Activated T-cell treated with anti-CD3 and anti-CD28 coated beads, Interleukin-2, amount 50 U/mL, for 48 hours (primary cell): ENCODE measurements around the gene EVX1.

Experiments used
- DNase-seq, 2 experiments: peaks; one replicate each; pipeline ENCODE4 v3.0.0-alpha.2; 2020

The EVX1 gene

DNA sequence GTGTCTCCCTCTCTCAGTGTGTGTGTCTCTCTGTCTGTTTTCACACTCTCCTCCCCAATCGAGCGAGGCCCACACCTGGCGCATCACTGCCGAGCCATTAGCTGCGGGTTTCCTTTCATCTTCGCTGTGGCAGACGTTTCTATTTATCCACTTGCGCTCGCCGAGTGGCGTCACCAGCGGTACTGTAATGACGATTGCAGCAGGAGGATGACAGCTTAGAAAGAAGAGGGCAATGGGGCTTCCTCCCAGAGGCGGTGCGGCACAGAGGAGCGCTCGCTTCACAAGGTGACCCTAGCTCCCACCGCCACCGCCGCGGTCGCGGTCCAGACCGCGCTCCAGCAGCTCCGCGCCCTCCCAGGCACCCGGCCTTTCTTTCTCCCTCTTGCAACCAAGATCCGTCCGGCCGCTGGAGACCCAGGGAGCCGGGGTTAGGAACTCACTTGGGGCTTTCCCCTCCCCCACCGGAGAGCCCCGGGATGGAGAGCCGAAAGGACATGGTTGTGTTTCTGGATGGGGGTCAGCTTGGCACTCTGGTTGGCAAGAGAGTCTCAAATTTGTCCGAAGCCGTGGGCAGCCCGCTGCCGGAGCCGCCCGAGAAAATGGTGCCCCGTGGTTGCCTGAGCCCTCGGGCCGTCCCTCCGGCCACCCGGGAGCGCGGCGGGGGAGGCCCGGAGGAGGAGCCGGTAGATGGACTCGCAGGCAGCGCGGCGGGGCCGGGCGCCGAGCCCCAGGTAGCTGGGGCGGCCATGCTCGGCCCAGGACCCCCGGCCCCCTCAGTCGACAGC lies at the start of gene EVX1:
Gene EVX1, plus strand, starts transcription at position 248 of the 785 bp plus-strand sequence. Its CDS starts 229 bp downstream, at position 477.
- peak in 1 of 2 experiments; percentile 63 for DNase-seq

DNA sequence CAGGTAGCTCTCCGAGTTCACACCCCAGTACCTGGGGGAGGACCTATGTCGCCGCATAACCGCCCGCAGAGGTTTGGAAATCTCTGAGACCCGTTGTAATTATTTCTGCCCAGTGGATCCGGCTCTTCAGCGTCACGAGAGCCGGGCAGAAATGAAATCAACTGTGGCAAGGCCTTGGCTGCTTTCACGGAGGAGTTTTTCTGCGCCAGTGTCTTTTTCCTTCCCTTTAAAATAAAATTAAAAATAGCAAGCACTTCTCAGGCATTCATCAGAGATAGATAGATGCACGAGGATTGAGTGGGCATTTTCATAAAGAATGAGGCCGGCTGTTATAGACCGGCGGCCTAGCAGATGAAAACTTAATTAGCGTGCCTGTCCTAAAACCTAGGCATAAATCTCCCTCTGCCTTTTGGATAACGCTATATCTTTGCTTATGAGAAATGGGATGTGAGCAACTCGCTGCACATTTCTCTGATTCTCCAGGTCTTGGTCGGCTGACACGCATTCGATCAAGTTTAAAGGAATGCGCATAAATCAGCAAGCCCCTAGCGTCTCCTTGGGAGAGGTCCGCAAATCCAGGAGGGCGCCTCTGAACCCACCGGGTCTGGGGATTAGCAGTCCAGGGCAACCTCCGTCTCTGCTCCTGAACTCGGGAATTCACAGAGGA lies 49.1 kb upstream of the EVX1 start:
- peak; percentile 23 to 27 for DNase-seq

DNA sequence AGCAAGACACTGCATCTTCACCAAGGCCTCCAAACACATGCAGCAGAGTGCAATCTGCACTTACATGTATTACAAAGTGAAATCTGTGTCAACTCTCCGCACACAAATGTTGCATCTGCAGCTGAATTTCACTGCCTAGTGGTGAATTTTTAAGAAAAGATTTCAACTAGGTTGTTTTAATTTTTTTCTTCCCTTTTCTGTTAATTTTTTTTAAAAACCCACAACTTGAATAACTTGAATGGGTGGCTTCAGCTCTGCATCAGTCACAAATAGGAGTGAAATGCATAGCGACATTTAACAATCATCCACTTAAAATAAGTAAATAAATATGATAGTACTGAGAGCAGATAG lies 48.6 kb upstream of the EVX1 start:
- no peak for DNase-seq

DNA sequence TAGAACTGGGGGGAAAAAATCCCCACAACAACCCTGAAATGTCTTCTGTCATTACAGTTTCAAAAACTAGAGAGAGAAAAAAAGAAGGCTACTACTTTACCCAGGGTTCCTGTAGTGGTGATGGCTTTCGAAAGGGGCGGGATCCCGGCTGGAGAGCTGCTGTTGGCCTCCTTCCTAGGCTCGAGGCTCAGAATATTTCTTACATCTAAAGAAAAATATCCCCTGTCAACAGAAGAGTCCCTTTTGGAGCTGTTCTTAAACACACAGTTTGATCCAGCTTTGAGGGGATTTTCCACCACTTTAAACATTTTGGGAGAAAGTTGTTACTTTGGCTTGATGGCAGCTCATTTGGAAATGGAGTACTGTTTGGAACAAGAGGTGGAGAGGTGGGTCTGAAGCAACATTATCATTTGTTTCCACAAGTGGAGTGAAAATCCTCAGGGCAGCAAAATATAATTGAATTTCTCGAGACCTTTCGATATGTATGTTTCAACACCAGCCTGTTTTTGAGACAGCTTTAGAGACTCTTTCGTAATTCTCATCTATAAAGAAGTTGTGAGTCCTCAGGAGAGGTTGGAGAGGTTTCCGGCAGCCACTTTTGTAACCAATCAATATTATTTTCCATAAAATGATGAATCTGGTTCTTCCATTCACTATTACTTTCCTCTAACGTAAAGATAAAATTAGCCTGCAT lies 47.8 kb upstream of the EVX1 start:
- DNase-seq: no peak

DNA sequence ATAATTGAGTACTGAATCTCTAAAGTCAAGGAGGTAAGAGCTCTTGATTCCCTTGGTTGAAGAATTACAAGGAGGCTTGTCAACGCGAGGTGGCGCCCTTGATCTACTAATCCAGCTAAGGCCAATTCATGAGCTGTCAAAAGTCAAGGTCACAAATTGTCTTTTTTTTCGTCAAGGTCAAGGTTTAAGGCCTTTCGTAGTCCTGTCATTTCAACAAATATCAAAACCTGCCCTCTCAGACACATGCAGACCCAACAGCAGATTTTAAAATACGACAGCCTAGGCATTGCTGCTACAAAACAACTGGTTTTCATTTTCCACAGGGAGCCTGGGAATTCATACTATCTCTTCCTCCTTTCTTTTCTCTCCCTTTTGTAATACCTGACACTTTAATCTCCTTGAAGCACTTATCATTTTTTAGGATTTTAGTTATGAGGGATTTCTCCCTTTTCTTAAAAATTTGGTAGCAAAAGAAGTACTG lies 46.3 kb upstream of the EVX1 start:
- DNase-seq: peak; percentile 89 to 91

DNA sequence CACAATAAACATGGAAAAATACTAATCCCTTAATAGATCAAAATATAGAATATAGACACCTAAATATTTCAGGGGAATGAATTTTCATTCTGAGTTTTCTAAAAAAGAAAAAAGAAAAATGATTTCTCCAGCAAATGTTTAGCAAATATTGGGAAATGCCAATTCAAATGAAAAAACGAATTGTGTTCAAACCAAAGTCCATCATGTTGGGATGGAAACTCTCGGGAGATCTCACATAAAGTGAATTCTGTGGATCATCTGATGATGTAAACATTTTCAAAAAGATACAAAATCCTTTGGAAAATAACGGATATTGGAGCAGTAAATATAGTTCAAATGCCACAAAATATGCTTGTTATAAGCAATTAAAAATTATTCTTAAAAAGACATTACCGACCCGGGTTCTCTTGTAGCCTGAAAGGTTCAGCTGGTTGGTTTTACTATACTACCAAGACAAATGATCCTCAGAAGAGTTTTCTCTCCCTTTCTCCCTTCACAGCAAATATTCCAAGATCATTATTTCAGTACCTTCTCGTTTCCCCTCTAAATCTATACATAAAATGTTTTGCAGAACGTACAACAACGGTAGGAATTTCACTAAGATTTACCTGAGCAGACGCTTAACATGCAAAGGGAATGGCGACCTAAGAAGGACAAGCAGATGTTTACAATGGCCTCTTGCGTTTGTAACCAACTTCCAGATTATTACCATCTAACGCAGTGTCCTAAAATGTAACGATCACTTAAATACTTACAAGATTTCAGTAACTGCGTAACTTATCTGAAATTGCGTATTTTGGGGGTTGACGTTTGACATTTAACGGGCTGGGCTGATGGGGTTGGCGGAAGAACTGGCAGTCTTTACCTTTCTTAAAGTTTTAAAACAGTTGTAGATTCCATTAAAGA lies 45.2 kb upstream of the EVX1 start:
- peak in 1 of 2 experiments; percentile 16 for DNase-seq

DNA sequence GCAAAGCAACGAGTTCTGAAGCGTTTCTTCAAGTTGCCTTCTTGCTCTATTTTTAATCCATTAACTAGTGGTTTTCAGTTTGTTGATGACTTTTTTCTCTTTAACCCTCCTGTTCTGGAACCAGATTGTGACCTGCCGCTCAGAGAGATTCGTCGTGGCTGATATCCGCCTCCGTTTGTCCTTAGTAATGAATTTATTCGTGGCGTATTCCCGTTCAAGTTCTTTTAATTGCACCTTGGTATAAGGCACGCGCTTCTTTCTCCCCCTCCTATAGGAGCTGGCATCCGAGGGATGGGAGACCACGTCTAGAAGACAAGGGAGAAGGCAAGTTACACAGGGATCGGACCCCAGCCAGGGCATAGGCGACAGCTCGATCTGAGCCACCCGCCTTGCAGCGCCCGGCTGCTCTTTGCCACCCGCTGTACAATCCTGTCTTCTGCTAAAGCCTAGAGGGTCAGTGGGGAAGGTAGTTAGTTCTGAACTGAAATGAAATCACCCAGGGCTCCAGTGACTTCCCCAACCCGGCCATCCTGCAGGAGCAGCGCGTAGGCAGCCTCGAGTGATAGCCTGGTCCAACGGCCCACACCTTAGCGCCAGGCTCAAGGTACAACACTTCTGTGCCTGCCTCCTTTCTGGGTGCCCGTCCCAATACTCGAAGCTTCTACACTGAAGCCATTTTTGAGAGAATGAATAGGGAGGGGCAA lies 44.3 kb upstream of the EVX1 start:
- DNase-seq: peak; percentile 32 to 37

DNA sequence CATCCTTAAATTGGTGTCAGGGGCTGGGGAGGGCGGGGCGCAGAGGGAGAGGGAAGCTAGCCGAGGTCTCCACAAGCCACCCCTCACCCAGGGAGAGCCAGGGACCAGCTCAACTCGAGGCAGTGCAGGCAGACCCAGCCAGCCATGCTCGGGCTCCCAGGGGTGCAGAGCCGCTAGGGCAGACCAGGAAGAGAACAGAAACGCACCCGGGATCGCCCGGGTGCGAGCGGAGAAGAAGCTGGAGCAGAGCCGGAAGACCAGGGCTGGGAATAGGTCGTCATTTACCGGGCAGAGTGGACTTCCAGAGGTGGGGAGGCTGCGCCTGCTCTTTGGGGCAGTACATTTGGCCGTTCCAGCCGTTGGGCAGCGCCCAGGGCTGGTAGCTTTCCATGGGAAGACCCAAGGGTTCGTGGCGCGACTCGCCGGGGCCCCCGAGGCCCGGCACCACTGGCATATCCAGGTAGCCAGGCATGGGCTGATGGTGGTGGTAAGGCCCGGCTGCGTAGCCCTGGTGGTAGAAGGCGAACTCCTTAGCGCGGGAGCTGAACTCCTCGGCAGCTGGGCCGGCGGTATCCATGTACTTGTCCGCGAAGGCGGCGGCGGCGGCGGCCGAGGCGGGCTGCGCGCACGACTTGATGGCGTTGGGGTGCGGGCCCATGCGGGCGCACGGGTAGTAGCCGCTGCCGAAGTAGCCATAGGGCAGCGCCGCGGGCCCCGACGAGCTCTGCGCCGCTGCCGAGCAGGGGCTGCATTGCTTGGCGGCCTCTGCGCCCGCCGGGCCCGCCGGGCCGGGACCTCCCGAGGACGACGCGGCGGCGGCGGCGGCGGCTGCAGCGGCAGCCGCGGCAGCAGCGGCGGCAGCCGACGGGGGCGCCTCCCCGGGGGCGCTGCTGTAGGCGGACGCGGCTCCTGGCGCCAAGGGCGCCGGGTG lies 43.5 kb upstream of the EVX1 start:
- peak; percentile 40 to 42 for DNase-seq

DNA sequence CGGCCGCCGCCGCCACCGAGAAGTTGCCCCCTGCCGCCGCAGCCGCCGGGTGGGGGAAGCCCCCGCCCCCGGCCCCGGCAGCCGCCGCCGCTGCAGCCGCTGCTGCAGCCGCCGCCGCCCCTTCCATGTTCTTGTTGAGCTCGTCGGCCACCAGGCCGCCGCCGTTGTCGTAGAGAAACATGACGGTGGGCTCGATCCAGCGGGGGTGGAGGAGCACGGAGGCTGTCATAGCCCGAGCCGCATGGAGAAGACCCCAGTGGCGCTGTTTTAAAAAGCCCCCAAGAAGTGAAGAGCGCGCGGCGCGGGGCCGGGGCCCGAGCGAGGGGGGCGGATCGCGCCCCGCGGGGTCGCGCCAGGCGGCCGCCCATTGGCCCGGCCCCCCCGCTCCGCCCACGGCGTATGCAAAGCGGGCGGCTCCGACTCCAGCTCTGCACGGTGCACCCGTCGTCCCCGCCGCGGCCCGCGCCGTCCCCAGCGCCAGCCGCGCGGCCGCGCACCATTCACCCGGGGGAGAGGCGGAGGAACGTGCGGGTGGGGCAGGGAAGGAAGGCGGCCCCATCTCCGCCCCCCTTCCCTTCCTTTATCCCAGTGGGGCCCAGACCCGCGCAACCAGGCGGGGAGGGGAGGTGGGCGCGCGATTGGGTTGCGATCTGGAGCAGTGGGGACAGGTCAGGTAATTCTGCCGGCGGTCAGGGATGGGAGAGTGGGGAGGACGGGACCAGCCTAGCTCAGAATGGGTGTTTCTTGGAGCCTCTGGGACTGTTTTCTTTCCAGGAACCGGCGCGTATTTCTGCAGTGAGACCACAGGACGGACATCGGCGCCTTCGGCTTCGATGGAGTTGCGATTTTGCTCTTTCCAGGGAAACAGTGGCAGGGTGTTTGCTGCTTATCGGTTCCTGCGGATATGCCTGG lies 42.5 kb upstream of the EVX1 start, which contains the start of gene HOXA13:
Gene HOXA13, minus strand, starts transcription at position 243 of the 912 bp plus-strand sequence. Its CDS starts 14 bp downstream, at position 229.
- peak; percentile 26 to 42 for DNase-seq

DNA sequence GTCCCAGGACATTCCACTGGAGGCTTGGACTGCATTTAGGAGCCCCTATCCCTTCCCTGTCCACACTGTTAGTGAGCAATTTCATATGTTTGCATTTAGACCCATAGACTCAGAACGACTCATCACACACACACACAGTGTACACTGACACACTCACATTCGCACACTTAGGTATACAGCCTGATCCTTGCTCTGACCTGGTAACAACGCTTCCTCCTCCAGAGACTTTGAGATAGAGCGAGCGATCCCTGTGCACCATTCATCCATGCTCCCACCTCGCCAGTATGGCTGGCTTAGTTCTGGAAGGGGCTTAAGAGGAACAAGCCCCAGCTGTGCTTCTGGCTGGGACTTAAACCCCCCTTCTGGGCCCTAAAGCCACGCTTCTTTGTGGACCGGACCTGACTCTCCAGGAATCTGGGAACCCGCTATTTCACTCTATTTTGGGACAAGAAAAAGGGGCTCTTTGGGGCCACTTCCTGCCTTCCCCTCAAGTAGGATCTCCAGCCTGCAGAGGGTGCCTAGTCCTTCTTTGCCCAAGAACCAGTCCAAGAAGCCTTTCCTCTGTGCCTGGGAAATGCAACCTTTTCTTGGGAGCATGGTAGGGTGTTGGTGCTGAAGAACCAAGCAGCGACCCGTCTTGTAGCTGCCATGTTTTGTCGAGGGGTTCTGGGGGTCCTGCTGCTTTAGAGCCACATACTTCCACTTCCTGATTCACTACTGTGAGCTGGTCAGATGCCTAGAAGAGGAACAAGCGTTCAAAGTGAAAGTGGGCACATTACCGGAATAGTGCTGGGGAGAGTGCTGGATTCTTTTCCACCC lies 41.6 kb upstream of the EVX1 start:
- peak; percentile 24 to 33 for DNase-seq

DNA sequence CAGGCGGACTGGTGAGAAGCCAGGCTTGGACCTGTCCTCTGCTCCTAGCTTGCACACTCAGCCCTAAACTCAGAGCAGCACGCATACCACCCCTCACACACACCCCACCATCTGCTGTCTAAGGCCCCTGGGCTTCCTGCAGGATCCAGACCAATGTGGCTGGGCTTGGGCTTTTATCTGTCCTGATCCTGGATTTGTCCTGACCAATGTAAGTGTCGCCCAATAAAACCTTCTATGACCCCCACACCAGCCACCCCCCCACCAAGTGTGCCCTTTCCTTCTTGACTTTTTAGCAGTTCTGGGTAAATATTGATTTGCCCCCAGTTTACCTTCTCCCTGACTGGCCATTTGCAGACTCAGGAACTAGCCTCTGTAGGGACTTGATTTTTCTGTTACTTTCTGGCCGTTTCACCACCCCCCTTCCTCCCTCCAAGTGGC lies 41.0 kb upstream of the EVX1 start:
- DNase-seq: no peak

DNA sequence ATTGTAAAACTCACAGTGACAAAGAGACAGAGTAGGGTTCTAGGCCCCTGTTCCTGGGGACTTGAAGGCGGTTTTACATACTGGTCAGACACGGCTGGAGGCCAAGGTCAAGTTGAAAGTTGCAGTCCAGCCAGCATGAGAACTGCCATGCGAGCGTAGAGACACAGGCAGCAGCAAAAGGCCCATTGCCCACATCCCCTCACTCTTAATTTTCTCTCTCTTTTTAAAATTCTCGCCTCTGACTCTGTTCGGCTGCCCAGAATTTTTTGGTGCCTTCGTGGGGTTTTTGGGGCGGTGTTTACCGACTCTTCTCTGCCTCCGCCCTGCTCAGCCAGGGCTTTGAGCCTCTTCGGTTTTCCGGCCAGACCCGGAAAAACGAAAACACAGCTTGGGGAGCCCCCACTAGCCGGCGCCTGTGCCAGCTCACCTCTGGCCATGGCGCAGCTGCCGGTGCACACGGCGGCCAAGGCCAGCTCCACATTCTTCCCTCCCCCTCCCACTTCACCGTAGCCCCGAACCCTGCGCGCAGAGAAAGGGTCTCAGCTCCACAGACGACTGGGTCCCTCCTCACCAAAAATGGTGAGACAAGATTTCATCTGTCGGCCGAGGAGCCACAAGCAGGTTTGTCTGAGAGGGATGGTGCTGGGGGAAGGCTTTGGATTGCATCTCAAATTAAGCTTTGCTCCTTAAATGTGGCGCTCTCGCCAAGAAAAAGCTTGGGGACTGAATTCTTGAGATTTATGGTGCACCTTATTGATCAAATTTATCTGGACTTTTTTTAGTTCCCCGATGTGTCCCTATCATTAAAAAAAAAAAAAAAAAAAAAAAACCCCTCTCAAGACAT lies 40.4 kb upstream of the EVX1 start:
- DNase-seq: peak in 1 of 2 experiments; percentile 19

DNA sequence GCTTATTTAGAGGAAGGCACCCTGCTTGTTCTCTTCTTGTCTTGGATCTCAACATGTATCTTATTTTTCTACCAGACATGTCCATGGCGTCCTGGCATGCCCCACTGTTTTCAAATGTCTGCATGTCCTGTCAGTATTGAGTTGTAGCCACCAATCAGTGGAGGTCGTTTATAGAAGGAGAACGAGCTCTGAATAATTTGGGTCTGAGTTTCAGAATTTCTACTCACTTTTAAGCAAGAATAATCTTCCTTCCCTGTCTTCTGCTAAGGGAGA lies 39.8 kb upstream of the EVX1 start:
- DNase-seq: no peak

DNA sequence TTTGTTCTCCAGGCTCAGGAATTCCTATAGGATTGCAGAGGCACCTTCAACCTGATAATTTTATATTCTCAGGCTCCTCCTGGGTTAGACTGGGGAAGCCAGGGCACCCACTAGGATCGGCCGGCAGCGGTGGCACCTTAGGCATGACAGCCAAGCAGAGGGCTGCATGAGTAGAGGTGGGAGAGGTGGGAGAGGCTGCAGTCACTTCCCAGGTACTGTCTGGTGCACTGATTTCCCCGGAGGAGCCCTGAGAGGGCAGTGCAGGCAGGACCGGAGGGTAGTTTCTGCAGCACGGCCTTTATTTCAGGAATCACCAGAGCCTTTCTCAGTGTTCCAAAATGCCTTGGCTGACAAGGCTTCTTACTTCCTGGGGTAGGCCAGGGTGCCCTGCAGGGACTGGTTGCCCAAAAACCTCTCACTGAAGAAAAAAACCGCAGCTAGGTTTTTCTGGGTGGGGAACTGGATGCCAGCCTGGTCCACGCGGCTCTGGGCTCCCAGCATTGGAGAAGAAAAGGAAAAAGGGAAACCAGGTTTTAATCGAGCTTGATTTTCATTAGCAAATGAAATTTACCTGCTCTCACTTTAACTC lies 39.1 kb upstream of the EVX1 start:
- DNase-seq: peak in 1 of 2 experiments; percentile 15

DNA sequence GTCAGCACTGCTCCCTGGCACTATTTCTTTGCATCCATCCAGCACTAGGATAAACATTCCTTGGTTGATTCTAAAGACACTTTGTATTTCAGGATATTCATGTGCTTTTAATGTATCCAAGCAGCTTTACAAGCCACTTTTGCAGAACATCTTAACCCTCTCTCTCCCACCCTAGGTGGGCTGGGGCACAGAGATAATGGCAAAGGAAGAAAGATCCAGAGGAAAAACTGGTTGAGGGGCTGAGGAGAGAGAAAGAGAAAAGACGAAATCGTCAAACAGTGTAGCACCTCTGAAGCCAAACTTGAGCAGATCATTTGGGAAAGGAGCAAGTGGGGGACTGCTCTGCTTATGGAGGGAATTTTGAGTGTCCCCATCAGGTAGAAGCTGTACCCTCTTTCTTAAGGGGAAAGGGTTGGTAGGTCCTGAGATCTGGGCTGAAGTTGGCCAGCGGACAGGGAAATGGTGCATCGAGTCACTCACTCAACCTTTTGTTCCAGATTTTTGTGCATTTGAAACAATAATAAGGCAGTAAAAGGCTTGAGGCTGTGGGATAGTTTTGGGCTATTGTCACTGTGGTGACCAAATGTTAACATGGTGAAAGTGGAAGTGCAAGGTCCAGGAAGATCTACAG lies 38.5 kb upstream of the EVX1 start:
- DNase-seq: peak in 1 of 2 experiments; percentile 11

DNA sequence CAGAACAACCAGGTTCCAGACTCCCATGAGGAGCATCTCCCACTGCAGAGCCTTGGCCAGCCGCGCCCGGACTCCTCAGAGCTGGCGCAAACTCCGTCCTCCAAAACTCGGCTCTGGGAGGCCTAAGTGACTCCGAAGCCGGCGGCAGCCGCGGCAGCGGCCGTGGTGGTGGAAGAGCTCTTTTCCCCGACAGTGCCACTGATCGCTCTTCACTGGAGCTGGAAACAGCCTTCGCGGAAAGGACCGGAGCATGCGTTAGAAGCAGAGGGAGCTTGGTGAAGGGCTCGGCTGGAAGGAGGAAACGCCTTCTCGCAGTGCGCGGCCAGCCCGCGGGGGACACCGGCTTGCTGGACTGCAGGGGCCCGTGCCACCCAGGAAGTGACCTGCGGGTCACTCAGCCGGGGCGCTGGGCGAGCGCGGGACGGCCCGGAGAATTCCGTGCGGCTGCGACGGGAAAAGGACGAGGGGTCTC lies 37.7 kb upstream of the EVX1 start:
- peak; percentile 33 to 35 for DNase-seq
